Effector memory CD8-positive, alpha-beta T cell (primary cell): ENCODE results near the gene HTR7.
A peak's percentile ranks its signal among the peaks of the same experiment; 100 is the strongest.

ENCODE experiments used
- ATAC-seq: fragments of 150-1000 bp; cut with Tn5 transposase; replicated peaks from 2 replicates; pipeline ENCODE4 v1.10.0; 2021; ENCODE audit warnings: mild to moderate bottlenecking, moderate library complexity
- DNase-seq, 3 experiments: peaks; one replicate each; pipeline ENCODE4 v3.0.0; 2021
- H3K27ac Mint-ChIP-seq, 2 donors: one replicate each; pipeline ENCODE4 v1.8.0; 2022; ENCODE audit warnings: mild to moderate bottlenecking in 2 of 2, mixed read lengths in 2 of 2, moderate library complexity in 2 of 2
- H3K27me3 Mint-ChIP-seq, 2 donors: one replicate each; pipeline ENCODE4 v1.8.0; 2022; ENCODE audit warnings: mixed read lengths in 2 of 2
- H3K36me3 Mint-ChIP-seq: one replicate; pipeline ENCODE4 v1.8.0; 2022; ENCODE audit warnings: mild to moderate bottlenecking, moderate library complexity, mixed read lengths; ENCODE audit not compliant: insufficient read depth
- H3K4me1 Mint-ChIP-seq, 2 donors: one replicate each; pipeline ENCODE4 v1.8.0; 2022; ENCODE audit warnings: low read depth in 2 of 2, mixed read lengths in 2 of 2
- H3K4me3 Mint-ChIP-seq, 2 donors: one replicate each; pipeline ENCODE4 v1.8.0; 2022; ENCODE audit warnings: mild to moderate bottlenecking in 2 of 2, mixed read lengths in 2 of 2, moderate library complexity in 2 of 2
- H3K9me3 Mint-ChIP-seq, 2 donors: one replicate each; pipeline ENCODE4 v1.8.0; 2022; ENCODE audit warnings: mixed read lengths in 2 of 2

HTR7 gene

DNA sequence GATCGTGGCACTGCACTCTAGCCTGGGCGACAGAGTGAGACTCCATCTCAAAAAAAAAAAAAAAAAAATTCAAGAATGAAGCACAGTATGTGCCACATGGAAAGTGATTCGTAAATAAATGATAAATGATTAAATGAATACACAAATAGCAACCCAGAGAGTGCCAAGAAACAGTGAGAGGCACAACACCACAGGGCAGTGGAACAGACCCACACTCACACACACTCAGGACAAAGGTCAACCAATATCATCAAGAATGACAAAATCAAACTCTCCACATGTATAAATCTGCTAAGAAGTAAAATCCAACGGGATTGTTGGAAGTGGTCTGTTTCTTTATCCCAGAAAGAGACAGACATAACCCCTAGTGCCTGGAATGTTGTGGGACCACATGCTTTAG lies 77.4 kb downstream of the HTR7 start:
- no peak for DNase-seq
- Mint-ChIP-seq H3K4me3 (no peak overlapping the region), H3K4me1 (no peaks in the 10 kb centered on the region), H3K27ac (no peak overlapping the region), H3K27me3 (peaks cover 21 to 28% of the 10 kb centered on the region in 2 donors), H3K9me3 (no peaks in the 10 kb centered on the region), H3K36me3 (no peaks in the 10 kb centered on the region)
- no peak for ATAC-seq

DNA sequence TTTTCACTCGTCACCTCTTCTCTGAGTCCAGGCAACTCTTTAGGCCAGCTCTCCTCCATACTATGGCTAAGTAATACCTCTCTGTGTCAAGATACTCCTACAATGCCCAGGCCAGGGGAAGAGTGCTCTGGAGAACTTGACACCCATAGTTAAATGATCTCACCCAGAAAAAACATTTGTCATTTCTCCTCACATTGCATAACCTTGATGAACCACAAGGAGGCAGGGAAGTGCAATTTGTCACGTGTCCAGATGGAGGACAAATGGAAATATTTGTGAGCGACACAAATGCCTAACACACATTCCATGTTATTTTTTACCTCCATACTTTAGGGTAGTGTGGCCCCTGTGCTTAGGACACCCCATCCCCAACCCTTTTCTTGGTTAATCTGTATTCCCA lies 78.3 kb downstream of the HTR7 start:
- H3K9me3 Mint-ChIP-seq: no peaks in the 10 kb centered on the region
- H3K36me3 Mint-ChIP-seq: no peaks in the 10 kb centered on the region
- H3K4me3 Mint-ChIP-seq: no peak overlapping the region
- no peak overlapping the region for H3K27ac Mint-ChIP-seq
- ATAC-seq (no peak), DNase-seq (no peak)
- H3K4me1 Mint-ChIP-seq: no peaks in the 10 kb centered on the region
- peaks cover 17 to 18% of the 10 kb centered on the region in 2 donors for H3K27me3 Mint-ChIP-seq

DNA sequence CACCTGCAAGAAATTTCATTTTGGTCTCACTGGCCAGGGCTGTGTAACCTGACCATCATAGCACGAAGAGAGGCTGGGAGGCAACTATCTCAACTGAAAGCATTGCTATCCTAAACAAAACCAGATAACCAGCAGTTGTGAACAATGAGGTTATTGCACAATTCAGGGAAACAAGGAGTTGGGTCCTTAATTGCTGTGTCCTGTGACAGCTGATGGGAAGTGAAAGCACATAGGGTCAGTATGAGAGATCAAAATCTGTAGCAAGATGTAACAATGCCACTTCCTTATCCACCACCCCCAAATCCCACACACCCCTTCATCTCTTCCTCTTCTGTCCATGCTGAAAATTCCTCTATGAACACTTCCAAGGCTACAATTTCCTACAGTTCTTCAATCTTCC lies 80.2 kb downstream of the HTR7 start:
- H3K9me3 Mint-ChIP-seq: no peaks in the 10 kb centered on the region
- H3K27ac Mint-ChIP-seq: no peak overlapping the region
- DNase-seq: no peak
- ATAC-seq: no peak
- no peak overlapping the region for H3K4me3 Mint-ChIP-seq
- H3K27me3 Mint-ChIP-seq: peaks cover 14 to 15% of the 10 kb centered on the region in 2 donors
- no peaks in the 10 kb centered on the region for H3K4me1 Mint-ChIP-seq
- H3K36me3 Mint-ChIP-seq: no peaks in the 10 kb centered on the region

DNA sequence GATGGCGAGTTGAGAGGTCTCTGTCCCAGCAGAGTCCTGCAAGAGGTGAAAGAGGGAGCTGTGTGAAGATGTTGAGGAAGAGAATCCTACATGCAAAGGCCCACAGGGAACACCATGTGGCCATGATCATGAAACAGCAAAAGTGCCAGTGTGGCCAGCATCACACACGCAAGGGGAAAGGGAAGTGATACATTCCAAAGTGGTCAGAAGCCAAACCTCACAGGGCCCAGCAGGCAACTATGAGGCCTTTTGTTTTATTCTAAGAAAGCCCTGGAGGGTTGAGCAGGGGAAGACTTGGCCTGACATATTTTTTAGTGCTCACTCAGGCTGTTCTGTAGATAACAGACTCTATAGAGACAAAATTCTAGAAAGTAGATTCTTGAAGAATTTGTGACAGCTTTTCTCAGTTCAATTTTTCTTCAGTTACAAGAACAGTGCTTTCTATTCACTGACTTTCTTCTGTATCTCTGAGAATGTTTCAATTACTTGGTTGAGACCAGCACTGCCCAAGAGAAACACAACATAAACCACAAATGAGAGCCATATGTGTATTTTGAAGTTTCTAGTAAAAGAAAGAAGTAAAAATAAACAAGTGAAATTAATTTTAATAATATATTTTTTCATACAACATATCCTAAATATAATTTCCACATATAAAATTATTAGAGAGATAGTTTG lies 82.3 kb downstream of the HTR7 start:
- ATAC-seq (no peak), DNase-seq (no peak)
- Mint-ChIP-seq H3K27me3 (peaks cover 14 to 19% of the 10 kb centered on the region in 2 donors), H3K9me3 (no peaks in the 10 kb centered on the region), H3K4me3 (no peak overlapping the region), H3K27ac (no peak overlapping the region), H3K36me3 (no peaks in the 10 kb centered on the region), H3K4me1 (no peaks in the 10 kb centered on the region)

DNA sequence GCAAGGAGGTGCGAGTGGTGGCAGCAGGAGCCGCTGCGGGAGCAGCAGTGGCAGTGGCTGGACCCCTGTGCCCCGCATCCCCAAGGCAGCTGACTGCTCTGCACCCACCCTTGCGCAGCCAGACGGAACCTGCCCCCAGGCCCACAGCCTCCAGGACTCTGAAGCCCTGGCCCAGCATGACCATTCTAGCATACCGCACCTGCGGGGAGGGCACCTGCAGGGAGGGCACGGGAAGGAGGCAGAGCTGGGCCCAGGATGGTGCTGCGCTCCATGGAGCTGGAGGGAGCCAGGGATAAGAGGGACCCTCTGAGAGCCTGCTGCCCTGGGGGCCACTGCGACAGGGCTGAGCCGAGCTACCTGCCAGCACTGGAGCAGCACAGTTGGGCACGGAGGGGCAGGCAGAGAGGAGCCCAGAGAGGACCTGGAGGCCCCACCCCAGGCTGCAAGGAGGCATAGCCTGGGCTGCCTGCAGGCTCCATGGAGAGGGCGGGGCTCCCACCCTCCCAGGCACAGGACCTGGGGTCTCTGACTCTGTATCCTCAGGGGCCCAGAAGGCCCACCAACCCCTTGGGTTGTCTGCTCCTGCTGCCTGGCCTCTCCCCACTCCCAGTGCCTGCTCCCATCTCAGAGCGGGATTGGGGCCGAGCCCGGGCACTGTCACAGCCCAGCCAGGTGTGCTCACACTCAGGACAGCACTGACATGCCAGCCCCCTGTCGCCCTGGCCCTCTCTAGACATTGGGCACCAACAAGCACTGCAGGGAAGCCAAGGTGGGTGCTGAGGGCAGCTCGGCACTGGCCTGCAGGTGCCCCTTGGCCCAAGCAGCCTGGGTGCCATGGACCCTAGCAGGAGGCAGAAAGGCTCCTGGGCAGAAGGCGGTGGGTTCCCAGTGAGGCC lies 87.6 kb downstream of the HTR7 start:
- DNase-seq (no peak), ATAC-seq (no peak)
- no peak overlapping the region for H3K27ac Mint-ChIP-seq
- H3K4me1 Mint-ChIP-seq: no peaks in the 10 kb centered on the region
- no peaks in the 10 kb centered on the region for H3K36me3 Mint-ChIP-seq
- peaks cover 7 to 19% of the 10 kb centered on the region in 2 donors for H3K27me3 Mint-ChIP-seq
- no peak overlapping the region for H3K4me3 Mint-ChIP-seq
- no peaks in the 10 kb centered on the region for H3K9me3 Mint-ChIP-seq

DNA sequence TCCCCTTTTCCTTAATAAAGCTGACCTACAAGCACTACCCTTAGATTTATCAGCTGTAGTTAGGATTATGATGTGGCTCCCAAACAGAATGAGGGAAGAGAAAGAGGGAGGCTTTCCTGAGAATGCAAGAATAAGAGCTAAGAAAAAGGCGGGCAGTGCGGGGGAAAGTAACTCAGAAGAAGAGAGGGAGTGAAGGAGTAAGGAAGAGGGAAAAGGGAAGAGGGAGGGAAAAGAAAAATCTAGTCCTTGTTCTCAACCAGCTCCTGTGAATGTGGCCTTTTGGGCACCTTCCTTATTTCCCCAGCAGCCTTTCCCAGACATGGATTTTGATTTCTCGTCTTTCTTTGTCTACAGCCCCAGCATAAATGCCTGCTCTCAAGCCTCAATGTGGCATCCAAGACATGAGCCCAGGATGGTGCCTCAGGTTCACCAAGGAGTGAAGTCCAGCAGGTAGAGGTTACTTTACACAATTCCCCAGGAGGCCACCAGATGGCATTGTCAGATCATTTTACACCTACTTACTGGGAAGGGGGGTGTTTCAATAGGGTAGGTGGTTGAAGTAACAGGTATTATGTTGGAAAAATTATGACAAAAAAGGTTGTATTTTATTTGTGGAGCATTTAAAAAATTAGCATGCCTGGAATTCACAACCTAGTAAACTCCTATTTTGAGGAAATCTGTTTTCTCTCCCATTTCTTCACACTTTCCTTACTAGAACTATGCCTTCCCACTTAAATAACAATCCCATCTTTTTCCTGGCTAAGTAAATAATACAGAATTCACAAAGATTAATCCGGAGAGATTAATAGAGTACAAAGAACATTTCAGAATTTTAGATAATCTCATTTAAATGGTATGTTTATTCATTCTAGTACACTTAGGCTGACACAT lies 106.5 kb downstream of the HTR7 start:
- Mint-ChIP-seq H3K4me1 (peaks cover 0 to 3% of the 10 kb centered on the region in 2 donors), H3K36me3 (no peaks in the 10 kb centered on the region), H3K27ac (no peak overlapping the region), H3K9me3 (no peaks in the 10 kb centered on the region), H3K4me3 (no peak overlapping the region), H3K27me3 (peaks cover 33 to 56% of the 10 kb centered on the region in 2 donors)
- ATAC-seq (peak; percentile 51), DNase-seq (peak; percentile 7 to 15 (median 15))

DNA sequence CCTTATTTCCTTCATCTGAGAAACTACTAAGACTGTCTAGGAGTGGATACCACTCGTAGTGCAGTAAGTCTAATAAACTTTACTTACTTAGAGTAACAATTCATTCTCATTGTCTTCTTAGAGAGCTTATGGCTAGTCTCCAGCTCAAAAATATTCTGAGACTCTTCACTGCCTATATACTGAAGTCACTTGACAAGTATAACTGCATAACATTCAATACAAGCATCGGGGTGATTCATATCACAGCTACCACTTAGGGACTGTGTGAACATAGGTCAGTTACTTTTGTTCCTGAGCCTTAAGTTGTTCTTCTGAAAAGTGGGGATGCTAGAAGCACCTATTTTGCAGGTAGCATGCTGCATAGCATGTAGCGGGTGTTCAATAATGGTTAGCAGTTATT lies 111.0 kb downstream of the HTR7 start:
- peaks cover 40 to 69% of the 10 kb centered on the region in 2 donors for H3K27me3 Mint-ChIP-seq
- no peak for DNase-seq

DNA sequence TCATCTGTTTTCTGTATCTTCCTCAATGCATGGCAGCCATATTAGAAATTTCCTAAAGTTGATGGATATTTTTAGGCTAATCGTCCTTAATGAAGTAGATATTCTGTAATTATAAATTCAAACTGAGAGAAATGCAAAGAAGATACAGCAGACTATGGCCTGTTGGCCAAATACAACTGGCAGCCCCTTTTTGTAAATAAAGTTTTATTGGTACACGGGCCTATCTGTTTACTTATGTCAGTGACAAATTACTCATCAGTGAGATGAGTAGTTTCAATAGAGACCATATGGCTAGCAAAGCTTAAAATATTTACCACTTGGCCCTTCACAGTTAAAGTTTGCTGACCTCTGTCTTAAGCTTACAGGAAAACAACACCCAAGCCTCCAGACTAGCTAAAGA lies 112.3 kb downstream of the HTR7 start:
- Mint-ChIP-seq H3K9me3 (no peaks in the 10 kb centered on the region), H3K4me3 (no peak overlapping the region), H3K27ac (no peak overlapping the region), H3K36me3 (no peaks in the 10 kb centered on the region), H3K27me3 (peaks cover 28 to 61% of the 10 kb centered on the region in 2 donors), H3K4me1 (peaks cover 0 to 3% of the 10 kb centered on the region in 2 donors)
- DNase-seq (no peak), ATAC-seq (no peak)

More for the DNA sequence above, 111.0 kb downstream of the HTR7 start:
- Mint-ChIP-seq H3K4me3 (no peak overlapping the region), H3K9me3 (no peaks in the 10 kb centered on the region), H3K27ac (no peak overlapping the region), H3K4me1 (peaks cover 0 to 3% of the 10 kb centered on the region in 2 donors), H3K36me3 (no peaks in the 10 kb centered on the region)
- no peak for ATAC-seq

DNA sequence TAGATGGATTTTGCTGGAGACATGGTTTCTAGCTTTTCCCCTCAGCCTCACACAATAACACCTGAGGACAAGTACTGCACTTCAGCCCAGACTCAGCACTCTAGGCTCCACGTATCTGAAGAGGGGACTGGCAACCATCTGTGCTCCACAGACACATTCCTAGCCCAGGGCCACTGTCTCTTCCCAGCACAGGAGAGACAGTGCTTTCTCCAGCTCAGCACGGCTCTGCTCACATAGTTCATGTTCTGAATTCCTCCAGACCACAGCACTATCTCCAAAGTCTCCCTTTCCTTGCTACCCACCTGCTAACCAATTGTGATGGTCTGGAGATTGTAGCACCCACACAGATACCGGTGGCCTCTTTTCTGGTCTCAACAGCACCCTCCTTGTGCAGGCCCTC lies 114.5 kb downstream of the HTR7 start:
- no peak for ATAC-seq
- H3K4me3 Mint-ChIP-seq: no peak overlapping the region

DNA sequence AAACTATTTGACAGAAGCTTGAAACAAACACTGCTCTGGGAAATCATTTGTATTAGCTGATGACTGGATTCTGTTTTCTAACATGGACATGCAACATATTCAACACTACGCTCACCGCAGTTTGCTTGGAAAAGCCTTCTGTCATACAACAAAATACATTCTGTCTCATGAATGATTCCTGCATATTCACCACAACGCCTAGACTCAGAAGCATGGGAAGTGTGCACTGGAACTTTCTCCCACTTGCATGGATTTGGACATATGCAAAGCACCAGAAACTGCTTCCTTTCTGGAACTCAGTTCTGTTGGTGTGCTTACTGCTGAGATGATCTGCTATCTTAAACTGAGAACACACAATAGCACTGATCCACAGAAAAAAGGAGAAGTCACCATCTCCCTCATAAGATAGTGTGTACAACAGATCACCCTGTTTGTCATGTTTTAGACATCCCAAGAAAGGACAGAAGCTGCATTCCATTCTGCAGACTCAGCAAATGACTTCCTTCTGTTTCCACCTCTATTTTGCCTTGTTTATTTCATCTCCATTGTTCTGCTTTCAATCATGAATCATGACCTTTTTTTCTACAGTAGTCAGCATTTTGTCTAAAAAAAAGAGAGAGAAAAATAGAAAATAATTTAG lies 115.8 kb downstream of the HTR7 start:
- H3K4me3 Mint-ChIP-seq: no peak overlapping the region
- no peak overlapping the region for H3K27ac Mint-ChIP-seq
- peaks cover 22 to 43% of the 10 kb centered on the region in 2 donors for H3K27me3 Mint-ChIP-seq
- H3K4me1 Mint-ChIP-seq: no peaks in the 10 kb centered on the region
- no peaks in the 10 kb centered on the region for H3K36me3 Mint-ChIP-seq
- no peak for DNase-seq
- ATAC-seq: no peak
- H3K9me3 Mint-ChIP-seq: no peaks in the 10 kb centered on the region

More for the DNA sequence above, 114.5 kb downstream of the HTR7 start:
- no peak overlapping the region for H3K27ac Mint-ChIP-seq
- DNase-seq: no peak
- peaks cover 31 to 54% of the 10 kb centered on the region in 2 donors for H3K27me3 Mint-ChIP-seq
- no peaks in the 10 kb centered on the region for H3K4me1 Mint-ChIP-seq
- no peaks in the 10 kb centered on the region for H3K9me3 Mint-ChIP-seq
- H3K36me3 Mint-ChIP-seq: no peaks in the 10 kb centered on the region

DNA sequence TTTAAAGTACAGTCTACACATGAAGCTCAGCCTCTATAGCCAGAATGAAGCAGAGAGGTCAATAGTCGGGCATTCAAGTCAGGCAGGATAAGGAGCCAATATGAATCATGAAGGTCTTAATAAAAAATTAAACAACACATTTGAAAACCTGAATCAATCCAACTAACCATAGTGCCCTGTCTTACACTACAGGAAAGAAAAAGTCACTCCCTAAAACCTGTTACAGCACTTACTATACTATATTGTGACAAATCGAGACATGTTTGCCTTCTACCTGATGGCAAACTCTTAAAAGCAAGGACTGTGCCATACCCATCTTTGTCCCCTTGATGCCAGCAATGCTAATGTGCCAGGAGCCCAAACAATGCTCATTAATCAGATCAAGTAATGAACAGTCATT lies 117.6 kb downstream of the HTR7 start:
- Mint-ChIP-seq H3K36me3 (no peaks in the 10 kb centered on the region), H3K27me3 (peaks cover 17 to 41% of the 10 kb centered on the region in 2 donors), H3K27ac (no peak overlapping the region), H3K4me1 (no peaks in the 10 kb centered on the region), H3K4me3 (no peak overlapping the region), H3K9me3 (no peaks in the 10 kb centered on the region)
- DNase-seq (no peak), ATAC-seq (no peak)

DNA sequence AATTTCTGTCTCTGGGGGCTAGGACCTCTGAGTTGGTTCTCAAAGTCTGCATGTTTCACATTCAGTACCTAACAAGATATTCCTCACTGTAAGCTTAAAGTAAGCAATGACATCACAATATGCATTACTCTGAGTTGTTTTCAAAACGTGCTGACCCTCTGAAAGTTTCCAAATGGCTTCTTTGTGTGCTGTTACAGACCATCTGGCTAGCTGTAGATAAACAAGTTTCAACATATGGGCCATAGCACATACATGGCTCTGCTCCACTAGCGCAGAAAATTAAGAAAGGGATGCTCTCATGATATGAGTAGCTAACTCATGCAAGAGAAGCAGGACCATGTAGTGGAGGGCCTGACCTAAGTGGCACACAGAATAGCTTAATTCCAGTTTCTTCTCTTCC lies 119.0 kb downstream of the HTR7 start:
- H3K27me3 Mint-ChIP-seq: peaks cover 15 to 37% of the 10 kb centered on the region in 2 donors
- ATAC-seq (no peak), DNase-seq (no peak)
- H3K36me3 Mint-ChIP-seq: no peaks in the 10 kb centered on the region
- no peak overlapping the region for H3K4me3 Mint-ChIP-seq
- no peaks in the 10 kb centered on the region for H3K4me1 Mint-ChIP-seq
- H3K27ac Mint-ChIP-seq: no peak overlapping the region
- H3K9me3 Mint-ChIP-seq: no peaks in the 10 kb centered on the region

DNA sequence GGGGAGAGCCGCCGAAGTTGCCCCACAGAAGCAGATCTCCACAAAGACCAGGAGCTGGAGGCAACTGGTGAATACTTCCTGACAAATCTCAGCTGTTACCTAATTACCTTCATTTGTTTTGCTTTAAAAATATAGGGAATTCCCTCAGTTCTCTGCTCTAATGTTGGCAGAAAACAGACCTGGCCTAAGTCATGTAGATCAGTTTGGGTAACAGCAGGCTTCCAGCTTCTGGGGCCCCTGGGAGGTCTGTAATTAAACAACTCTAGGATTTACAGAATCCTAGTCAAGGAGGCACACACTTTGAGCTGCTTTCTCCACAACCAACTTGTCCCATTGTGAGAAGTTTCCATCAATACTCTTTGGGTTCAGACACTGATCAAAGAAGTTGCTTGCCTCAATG lies 123.4 kb downstream of the HTR7 start:
- no peak overlapping the region for H3K27ac Mint-ChIP-seq
- no peak overlapping the region for H3K4me3 Mint-ChIP-seq
- no peaks in the 10 kb centered on the region for H3K36me3 Mint-ChIP-seq
- DNase-seq (no peak), ATAC-seq (no peak)
- H3K9me3 Mint-ChIP-seq: no peaks in the 10 kb centered on the region
- H3K27me3 Mint-ChIP-seq: peaks cover 0 to 32% of the 10 kb centered on the region in 2 donors
- H3K4me1 Mint-ChIP-seq: no peaks in the 10 kb centered on the region
